MM.1S (cell line): ENCODE results near the gene DUSP15.

ENCODE experiments used
- EZH2 ChIP-seq: fragments of 300-600 bp; sonication (generic); optimal IDR thresholded peaks from 2 replicates; pipeline ENCODE3; 2017; ENCODE audit warnings: low read depth, mild to moderate bottlenecking, antibody characterized with exemption, low read length, mixed read lengths
- EZH2phosphoT487 ChIP-seq: fragments of 300-600 bp; sonication (generic); IDR thresholded peaks from 2 replicates; pipeline ENCODE4 v1.6.1; 2018; ENCODE audit warnings: antibody characterized with exemption, low read length
- TF ChIP-seq, protein P1 (sequence below): fragments of 300-600 bp; sonication (generic); IDR thresholded peaks from 2 replicates; pipeline ENCODE4 v1.5.1; 2016; ENCODE audit warnings: antibody characterized with exemption, low read length, mixed read lengths

GRCh38 chr20:31811796-31812728, 58.3 kb downstream of the DUSP15 start:
- no peak for TF ChIP-seq EZH2
- TF ChIP-seq, protein P1, sequence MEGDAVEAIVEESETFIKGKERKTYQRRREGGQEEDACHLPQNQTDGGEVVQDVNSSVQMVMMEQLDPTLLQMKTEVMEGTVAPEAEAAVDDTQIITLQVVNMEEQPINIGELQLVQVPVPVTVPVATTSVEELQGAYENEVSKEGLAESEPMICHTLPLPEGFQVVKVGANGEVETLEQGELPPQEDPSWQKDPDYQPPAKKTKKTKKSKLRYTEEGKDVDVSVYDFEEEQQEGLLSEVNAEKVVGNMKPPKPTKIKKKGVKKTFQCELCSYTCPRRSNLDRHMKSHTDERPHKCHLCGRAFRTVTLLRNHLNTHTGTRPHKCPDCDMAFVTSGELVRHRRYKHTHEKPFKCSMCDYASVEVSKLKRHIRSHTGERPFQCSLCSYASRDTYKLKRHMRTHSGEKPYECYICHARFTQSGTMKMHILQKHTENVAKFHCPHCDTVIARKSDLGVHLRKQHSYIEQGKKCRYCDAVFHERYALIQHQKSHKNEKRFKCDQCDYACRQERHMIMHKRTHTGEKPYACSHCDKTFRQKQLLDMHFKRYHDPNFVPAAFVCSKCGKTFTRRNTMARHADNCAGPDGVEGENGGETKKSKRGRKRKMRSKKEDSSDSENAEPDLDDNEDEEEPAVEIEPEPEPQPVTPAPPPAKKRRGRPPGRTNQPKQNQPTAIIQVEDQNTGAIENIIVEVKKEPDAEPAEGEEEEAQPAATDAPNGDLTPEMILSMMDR: no peak
- no peak for TF ChIP-seq EZH2phosphoT487
